HS-27A (cell line): ENCODE data around the gene MYO18A.

Experiments
- DNase-seq: peaks from one replicate; pipeline ENCODE4 v3.0.0-alpha.2; 2012; ENCODE audit warnings: low read depth, missing footprints

The MYO18A gene

DNA sequence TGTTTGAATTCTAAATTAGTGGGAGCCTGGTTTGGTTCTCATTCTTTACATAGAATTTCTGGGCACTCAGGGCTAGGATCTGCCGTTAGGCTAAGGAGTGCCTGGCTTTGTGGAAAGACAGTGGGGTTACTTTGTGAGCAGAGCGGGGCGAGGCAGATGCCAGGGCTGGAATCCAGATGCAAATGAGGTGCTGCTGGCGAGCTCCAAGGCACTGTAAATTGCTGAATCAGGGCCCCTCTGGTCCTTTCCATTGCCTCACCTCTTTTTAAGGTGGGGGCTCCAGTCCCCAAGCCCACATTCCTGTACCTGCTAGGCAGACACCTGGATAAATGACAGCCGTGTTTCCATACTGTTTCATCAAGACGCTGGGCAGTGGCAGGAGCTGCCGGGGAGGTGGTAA lies 103.5 kb downstream of the MYO18A start:
- DNase-seq: no peak

DNA sequence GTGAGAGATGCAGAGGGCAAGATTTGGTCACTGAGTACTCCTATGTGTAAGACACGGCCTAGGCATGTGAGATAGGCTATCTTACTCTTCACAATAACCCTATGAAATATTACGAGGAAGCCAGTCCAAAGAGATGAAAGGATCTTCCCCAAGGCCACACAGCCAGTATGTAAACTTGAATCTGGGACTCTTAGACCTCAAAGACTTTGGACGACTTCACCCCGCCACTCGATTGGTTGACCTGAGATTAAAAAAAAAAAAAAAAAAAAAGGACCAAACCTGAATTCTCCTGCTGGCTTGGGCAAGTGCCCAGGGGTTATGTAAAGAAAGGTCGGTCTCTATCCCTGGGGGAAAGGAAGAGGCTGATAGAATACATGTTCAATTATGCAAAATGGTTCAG lies 104.1 kb downstream of the MYO18A start:
- DNase-seq: no peak

DNA sequence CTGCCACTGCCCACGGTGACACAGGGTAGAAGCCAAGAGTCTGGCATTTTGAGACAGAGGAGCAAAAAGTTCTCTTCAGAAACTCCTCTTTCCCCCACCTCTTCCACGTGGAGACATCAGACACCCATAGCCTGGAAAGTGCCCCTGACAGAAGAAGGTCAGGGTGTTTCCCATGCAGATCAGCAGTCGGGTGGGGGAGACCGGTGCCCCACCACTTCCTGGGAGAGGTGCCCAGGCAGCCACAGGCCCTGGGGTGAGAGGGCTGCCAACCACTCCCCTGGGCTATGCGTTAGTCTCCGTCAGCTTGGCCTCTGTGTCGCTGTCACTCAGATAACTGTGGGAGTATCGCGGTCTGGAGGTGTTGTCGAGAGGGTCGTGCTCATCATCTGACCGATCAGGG lies 105.7 kb downstream of the MYO18A start:
- DNase-seq: no peak

DNA sequence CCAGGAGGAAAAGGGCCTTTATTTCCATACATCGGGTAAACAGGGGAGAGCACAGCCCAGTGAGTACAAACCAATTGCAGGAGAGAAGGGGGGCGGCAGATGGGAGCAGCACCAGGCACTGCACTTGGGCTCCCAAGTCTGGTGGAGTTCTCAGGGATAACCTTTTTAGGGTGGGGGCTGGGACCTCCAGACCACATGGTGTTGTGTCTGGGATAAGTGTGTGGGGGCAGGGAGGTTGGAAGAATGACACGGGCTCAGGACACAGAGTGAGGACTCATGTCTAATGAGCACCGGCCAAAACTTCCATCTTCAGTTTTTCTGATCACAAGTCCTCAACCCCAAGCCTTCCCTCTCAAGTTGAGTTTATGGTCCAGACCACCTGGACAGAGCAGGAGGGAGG lies 106.7 kb downstream of the MYO18A start:
- no peak for DNase-seq

DNA sequence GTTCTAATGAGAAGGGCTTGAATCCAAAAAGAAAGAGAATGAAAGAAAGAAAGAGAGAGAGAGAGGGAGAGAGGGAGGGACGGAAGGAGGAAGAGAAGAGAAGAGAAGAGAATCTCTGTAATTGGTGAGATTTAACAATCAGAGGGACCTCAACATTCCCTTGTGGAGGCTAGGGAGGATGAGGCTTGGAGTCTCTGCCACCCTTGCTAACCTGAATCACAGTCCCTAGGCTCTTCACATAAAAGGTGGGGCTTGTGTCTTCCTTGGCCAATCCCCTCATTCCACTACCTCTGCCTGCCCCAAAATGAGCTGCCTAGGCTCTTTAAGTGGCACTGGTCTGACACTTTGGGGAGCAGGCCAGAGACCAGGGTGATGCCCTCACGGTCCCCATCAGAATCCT lies 107.2 kb downstream of the MYO18A start:
- DNase-seq: no peak

DNA sequence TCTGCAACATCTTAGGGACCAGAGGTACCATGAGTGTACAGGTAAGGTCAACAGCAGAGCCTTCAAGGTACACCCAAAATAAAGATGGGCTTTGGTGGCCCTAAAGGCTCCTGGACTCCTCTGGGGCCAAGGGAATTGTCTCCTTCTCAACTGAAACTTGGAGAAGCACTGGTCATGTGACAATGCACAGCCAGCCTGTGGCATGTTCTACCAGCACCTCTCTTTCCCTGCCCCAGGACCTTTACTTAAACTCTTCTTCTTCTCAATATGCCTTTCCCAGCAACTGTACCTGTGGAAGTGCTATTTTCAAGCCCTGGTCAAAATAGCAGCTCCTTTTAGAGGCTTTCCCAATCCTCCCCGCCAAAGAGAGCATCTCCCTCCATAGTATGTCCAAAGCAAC lies 108.9 kb downstream of the MYO18A start:
- DNase-seq: no peak

DNA sequence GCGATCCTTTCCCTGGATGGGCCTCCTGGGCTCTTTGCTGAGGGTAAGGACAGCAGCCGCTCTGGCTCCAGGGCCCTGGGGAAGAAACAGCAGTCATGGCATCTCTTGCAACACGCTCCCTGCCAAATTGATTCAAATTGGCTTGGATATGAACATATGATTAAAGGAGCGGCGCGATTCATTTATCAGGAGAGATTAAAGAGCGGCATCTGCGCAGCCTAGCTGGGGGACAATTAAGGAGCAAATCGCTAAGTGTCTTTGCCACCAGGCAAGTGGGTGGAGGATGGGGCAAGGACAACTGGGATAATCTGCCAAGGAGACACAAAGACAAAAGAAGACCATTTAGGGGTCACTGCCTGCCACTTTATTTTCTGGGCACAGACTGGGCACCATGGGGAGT lies 109.4 kb downstream of the MYO18A start:
- DNase-seq: no peak

DNA sequence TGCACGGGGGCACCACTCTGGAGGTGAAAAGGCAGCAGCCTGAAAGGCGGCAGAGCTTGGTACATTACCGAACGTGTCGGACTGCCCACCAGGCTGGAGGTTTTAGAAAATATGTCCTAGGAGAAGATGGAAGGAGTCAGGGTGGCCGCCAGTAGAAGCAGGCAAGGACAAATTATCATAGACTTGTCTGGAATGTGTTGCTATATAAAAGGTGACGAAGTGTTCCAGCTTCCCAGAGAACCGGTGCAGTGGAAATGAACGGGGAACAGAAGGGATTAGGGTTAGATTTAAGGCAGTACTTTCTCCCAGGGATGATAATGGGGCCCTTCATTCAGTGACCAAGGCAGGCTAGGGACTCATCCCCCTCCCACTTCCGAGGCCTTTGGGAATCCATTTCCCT lies 109.9 kb downstream of the MYO18A start:
- DNase-seq: no peak

DNA sequence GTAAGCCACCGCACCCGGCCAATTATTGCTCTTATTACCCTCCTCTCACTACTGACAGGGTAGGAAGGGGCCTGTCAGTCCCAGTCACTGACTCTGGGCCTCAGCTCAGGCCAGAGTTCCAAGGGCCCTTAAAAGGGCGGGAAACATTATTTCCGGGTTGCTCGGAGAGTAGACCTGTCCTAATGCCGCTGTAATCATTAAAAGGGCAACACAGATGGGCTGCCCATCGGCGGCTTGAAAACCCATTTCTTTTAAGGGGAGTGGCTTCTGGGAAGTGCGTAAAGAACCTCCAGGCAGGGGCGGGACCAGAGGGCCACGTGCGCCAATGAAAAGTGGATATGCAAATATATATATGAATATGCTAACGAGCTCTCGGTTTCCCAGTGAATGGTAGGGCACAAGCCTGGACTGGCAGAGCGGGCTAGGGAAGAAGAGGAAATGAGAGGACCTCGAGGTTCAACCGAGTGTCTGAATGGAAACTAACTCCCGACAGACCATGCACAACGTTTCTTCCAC lies 110.6 kb downstream of the MYO18A start:
- DNase-seq: no peak

DNA sequence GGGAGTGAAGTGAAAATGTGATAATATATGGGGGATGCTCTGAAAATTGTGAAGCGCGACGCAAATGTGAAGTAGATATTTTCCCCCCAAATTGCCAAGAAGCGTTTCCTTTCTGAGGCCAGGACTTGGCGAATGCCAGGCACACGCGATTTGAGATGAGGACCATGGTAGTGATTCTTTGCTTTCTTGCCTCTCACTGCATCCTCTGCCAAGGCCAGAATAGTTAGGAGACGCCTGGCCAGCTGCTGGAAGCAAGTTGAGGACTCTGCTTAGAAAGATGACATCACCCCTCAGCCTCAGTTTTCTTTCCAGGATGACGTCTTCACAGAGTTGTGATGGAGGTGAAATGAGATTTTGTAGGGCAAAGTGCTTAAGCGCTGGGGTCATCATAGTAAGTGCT lies 111.4 kb downstream of the MYO18A start:
- DNase-seq: no peak

DNA sequence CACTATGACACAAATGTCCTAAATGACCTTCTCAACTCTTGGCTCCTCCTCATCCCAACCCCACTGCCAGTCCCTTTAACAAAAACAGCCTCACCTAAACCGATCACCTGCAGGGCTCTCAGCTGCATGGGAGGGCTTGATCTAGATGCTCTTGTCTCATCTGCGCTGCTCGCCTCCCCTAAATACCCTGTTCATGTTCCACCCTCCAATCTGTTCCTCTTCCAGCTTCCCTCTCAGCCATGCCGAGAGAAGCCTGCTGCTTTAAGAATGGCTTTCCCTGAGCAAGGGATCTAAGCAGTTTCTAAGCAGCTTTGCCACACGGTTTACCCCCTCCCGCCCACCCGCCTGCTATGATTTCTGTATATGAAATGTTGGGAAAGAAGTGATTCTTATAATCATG lies 113.6 kb downstream of the MYO18A start:
- DNase-seq: no peak

DNA sequence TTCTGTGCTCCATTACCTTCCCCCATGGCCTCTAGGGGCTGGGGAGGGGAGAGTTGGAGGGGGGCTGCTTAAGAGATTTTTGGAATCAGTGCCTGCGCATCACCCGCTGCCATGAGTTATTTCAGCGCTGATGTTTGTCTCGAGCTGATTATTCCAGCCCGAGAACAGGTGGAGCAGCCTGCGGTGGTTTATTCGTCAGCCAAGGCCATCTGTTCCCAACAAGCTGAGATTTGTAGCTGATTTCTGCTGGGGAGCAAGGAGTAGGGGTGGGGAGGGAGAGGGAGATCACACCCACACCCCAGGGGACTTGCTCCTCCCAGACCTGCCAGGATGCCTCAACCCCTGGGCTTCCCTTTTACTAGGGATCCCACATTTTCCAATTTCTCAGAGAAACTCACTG lies 114.2 kb downstream of the MYO18A start:
- no peak for DNase-seq

DNA sequence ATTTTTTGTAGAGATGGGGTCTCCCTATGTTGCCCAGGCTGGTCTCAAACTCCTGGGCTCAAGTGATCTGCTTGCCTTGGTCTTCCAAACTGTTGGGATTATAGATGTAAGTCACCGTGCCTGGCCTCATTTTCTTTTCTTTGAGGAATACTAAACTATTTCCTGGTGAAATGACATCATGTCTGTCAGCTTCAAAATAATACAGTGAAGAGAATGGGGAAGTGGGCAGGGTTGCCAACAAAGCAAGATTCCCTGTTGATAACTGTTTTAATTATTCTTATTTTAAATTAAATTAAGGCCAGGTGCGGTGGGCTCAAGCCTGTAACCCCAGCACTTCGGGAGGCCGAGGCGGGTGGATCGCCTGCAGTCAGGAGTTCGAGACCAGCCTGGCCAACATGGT lies 116.2 kb downstream of the MYO18A start:
- no peak for DNase-seq

DNA sequence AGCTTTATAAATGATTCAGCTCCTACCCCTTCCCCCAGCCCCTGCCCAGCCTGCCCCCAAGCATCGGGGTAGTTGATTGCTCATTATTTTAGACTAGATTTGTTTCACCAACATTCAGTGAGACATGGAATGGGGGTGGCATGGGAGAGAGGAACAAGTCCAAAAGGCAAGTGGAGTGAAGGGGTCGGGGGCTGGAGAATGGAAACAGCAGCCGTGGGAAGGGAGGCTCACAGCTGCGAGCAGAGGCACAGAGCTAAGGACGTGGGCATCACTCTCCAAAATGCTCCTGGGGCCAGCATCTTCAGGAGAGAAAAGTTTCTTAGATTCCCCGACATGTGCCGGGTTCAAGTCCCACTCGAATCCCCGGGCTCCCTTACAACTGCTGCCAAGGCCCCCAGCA lies 118.0 kb downstream of the MYO18A start:
- no peak for DNase-seq

DNA sequence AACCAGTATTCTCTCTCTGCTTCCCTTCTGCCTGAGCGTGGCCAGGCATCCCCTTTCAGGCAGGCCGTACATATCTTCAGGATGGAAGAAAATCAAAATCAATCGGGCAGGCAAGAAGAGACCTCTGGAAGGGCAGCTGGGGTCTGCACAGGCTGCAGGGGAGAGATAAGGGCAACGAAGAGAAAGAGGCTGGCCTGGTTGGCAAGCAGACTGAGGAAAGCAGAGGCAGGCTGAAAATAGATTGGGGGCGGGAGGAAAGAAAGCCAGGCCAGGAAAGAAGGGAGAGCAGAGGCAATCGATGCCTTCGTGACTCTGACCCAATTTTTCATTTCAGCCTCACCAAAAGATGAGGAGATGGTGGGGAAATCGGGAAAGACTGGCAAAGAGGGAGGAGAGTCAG lies 119.2 kb downstream of the MYO18A start:
- no peak for DNase-seq

DNA sequence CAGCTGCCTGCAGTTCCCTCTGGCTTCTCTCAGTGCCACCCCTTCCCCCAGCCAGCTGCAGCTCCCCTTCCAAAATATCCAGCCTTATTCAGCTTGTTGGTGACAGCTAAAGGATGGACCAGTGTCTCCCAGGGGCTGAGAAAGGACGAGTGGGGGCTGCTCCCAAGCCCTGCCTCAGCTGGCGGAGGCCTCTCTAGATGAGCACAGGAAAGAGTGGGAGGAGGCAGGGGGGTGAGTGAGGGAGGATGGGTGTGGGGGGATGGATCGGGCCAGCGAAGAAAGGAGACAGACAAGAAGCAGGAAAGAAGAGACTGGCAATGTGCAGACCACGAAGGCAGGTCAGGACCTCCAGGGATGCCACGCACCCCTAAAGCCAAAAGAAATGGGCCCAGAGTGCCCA lies 119.7 kb downstream of the MYO18A start:
- DNase-seq: no peak

DNA sequence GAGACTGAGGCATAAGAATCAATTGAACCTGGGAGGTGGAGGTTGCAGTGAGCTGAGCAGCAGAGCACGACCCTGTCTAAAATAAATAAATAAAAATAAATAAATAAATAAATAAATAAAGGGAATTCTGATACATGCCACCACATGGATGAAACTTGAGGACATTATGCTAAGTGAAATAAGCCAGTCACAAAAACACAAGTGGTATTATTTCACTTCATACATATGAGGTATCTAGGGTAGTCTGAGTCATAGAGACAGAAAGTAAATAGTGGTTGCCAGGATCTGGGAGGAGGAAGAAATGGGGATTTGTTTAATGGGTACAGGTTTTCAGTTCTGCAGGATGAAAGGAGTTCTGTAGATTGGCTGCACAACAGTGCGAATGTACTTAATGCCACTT lies 120.9 kb downstream of the MYO18A start:
- no peak for DNase-seq

DNA sequence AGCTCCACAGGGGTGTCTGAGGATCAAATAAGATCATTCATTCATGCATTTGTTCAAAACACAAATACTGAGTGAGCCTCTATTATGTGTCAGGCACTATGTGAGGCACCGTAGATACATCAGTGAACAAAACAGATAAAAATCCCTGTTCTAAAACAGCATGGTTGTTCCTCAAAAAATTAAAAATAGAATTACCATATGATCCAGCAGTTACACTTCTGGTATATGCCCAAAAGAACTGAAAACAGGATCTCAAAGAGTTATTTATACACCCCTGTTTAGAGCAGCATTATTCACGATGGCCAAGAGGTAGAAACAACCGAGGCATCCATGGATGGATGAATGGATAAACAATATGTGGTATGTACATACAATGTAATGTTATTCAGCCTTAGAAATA lies 121.8 kb downstream of the MYO18A start:
- DNase-seq: no peak

DNA sequence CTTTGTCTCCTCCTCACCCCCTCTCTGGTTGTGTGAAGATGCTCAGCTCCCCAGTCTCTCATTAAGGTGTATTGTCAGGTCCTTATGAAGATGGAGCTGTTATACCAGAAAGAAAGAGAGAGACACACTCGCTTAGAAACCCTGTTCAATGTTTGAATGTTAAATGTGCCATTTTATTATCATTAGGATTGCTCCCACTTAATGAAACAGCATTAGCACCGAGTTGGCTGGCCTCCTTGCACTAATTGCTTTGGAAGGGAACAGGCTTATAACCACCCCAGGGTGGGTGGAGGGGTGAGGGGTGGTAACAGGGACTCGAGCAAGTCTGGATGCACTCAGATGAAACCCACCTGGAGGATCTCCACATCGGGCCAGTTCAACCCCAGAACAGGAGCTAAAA lies 122.8 kb downstream of the MYO18A start:
- DNase-seq: no peak

DNA sequence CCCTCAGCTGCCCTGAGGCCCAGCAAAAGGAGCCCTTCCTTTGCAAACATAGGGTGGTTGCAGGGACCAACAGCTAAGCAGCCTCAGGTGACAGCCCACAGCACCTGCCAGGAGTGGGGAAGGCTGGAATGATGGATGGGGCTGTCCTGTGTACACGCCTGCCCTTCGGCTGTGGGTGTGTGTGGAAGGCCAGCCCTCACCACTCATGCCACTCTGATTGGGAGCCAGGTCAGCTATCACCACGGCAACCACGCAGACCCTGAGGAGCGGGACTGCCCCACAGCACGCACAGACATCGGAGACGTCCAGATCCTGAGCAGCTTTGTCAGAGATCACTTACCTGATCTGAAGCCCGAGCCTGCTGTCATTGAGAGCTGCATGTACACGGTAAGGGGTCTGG lies 125.4 kb downstream of the MYO18A start:
- DNase-seq: no peak

DNA sequence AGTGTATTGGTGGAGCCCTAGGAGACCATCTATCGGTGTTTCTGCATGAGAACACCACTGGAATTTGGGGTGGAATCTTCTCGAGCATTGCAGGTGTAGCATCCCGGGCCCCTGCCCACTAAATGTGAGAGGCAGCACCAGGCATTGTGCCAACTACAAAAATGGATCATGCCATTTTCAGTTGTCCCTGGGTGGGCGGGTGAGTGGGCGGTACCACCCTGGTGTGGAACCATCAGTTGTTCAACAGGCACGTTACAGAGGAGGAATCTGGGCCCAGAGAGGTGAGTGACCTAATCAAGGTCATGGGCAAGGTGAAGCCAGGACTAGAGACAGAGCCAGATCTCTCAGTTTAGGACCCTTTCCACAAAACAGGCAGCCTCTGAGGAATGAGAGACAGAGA lies 128.5 kb downstream of the MYO18A start:
- no peak for DNase-seq

DNA sequence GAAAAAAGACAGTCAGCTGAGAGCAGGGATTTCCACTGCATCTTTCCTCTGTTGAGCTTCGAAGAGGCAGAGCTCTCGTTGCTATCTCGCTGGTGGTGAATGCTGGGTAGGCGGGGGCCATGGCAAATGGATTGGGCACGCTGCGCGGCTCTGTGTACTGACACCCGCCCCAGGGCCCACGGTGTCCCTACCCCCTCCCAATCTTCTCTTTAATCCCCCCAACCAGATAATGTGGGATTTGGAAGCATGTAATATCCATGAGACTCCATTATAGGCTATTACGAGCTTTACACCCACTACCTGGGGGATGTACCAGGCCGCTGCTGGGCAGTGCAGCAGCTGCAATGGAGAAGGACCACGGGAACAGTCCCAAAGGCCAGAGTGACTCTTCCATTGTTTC lies 129.0 kb downstream of the MYO18A start:
- DNase-seq: no peak

DNA sequence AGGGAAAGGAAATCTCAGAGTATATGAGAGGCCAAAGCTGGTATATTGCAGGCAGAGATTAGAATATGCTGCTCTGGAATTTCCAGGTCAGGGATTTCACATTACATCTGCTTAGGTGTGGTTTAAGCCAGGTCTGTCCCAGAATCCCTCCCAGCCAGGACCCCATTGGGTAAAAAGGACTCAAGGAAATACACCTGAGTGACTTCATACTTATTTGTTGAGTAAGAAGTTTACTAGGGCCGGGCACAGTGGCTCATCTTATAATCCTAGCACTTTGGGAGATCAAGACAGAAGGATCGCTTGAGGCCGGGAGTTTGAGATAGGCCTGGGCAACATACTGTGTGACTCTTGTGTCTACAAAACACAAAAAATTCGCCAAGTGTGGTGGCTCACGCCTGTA lies 130.0 kb downstream of the MYO18A start:
- no peak for DNase-seq

DNA sequence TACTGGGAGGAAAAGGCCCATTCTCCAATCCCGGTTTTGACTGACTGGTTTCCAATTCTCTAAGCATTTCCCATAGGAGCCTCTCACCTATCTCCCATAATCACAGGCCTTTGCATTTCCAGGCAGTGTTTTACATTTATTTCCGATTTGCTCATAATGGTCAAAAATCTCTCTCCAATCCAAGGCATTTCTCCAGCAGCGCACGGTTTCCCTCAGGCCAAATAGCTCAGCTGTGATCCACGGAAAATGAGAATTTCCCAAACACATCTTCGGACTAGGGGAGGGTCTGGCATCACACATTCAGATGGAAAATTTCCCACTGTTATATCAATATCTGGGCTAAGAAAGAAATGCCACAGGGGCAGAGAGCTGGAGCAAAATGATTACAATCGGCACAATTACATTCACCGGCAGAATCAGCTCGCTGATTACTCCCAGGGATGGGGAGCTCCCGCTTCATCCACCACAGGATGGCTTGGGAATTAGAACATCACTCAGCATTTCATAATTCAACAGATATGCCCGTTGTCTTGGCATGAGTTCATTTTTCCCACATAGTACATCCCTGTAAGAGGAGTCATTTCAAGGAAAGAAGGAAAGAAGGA lies 130.6 kb downstream of the MYO18A start:
- no peak for DNase-seq
